Cardiac muscle cell (in vitro differentiated cells and primary cell): ENCODE data around the gene PITPNB. TPM values are rescaled to one million over a fixed set of nuclear protein-coding genes. Genes with fewer than 3 reads are reported as not detected.

ENCODE experiments used
- DNase-seq, 2 donors: peaks; one replicate each; pipeline versions ENCODE4 v3.0.0 to v3.0.0-alpha.2; 2010 to 2017; ENCODE audit warnings: low read depth in 1 of 2, low spot score in 1 of 2
- H3K27ac ChIP-seq: fragments of 200-600 bp; sonication (generic); 2 replicates; pipeline ENCODE4 v1.5.1; 2016
- H3K27me3 ChIP-seq: fragments of 200-600 bp; sonication (generic); 2 replicates; pipeline ENCODE4 v1.6.0; 2016; ENCODE audit warnings: control low read depth
- H3K36me3 ChIP-seq: fragments of 200-600 bp; sonication (generic); 2 replicates; pipeline ENCODE4 v1.5.1; 2016; ENCODE audit warnings: control low read depth
- H3K4me1 ChIP-seq: fragments of 200-600 bp; sonication (generic); 2 replicates; pipeline ENCODE4 v1.8.1; 2017; ENCODE audit warnings: low read depth, mild to moderate bottlenecking, mixed run types
- H3K4me3 ChIP-seq: fragments of 200-600 bp; sonication (generic); 2 replicates; pipeline ENCODE4 v1.5.1; 2016; ENCODE audit warnings: mild to moderate bottlenecking
- H3K9me3 ChIP-seq: fragments of 200-600 bp; sonication (generic); 2 replicates; pipeline ENCODE4 v1.5.1; 2017; ENCODE audit warnings: low read depth, mild to moderate bottlenecking, control low read depth
- CTCF ChIP-seq: IDR thresholded peaks from 2 replicates; pipeline ENCODE4 v1.5.1; 2012; ENCODE audit warnings: low read depth, mild to moderate bottlenecking, low read length
- polyA plus RNA-seq: library from polyadenylated mRNA; unstranded; fragments of >200 nt; fragmentation: Nextera tagmentation; extraction: Ambion mirVana; gene quantifications from 2 replicates; pipeline ENCODE4 v1.2.1, GENCODE V29; 2016
- total RNA-seq: library from RNA; depleted of rRNA; stranded (reverse); fragments of >200 nt; gene quantifications from 2 replicates; pipeline ENCODE4 v1.2.3, GENCODE V29; 2016

The PITPNB gene
- total and polyA plus RNA-seq, 2 experiments from 2014 or later, result 73.2 to 131 TPM

GRCh38 chr22:27879923-27880322, 39.1 kb downstream of the PITPNB start:
- Histone ChIP-seq H3K27me3 (no peaks in the 10 kb centered on the region), H3K36me3 (no peaks in the 10 kb centered on the region), H3K27ac (no peak overlapping the region), H3K4me1 (peaks cover 84% of the 10 kb centered on the region), H3K4me3 (no peak overlapping the region), H3K9me3 (no peaks in the 10 kb centered on the region)
- DNase-seq, result peak; percentile 54 to 68
- TF ChIP-seq CTCF, result peak; percentile 72

GRCh38 chr22:27878541-27878940, 40.5 kb downstream of the PITPNB start:
- H3K36me3 ChIP-seq, result peaks cover 2% of the 10 kb centered on the region
- peaks cover 90% of the 10 kb centered on the region for H3K4me1 ChIP-seq
- DNase-seq, result no peak
- no peak for TF ChIP-seq CTCF
- no peaks in the 10 kb centered on the region for H3K9me3 ChIP-seq
- H3K4me3 ChIP-seq, result no peak overlapping the region
- H3K27ac ChIP-seq, result no peak overlapping the region
- H3K27me3 ChIP-seq, result no peaks in the 10 kb centered on the region

GRCh38 chr22:27877501-27877900, 41.6 kb downstream of the PITPNB start:
- DNase-seq, result no peak
- Histone ChIP-seq H3K27ac (peak overlapping the region; percentile 34), H3K4me1 (peaks cover 82% of the 10 kb centered on the region), H3K27me3 (no peaks in the 10 kb centered on the region), H3K9me3 (no peaks in the 10 kb centered on the region), H3K4me3 (no peak overlapping the region), H3K36me3 (peaks cover 13% of the 10 kb centered on the region)
- no peak for TF ChIP-seq CTCF

- peaks cover 74% of the 10 kb centered on the region for H3K4me1 ChIP-seq
- H3K27ac ChIP-seq, result no peak overlapping the region
Observed at GRCh38 chr22:27876684-27877083, 42.4 kb downstream of the PITPNB start.

GRCh38 chr22:27875951-27876350, 43.1 kb downstream of the PITPNB start:
- no peaks in the 10 kb centered on the region for H3K9me3 ChIP-seq
- no peak overlapping the region for H3K4me3 ChIP-seq
- no peak for TF ChIP-seq CTCF
- H3K4me1 ChIP-seq, result peaks cover 67% of the 10 kb centered on the region
- peaks cover 18% of the 10 kb centered on the region for H3K36me3 ChIP-seq
- H3K27ac ChIP-seq, result no peak overlapping the region
- no peaks in the 10 kb centered on the region for H3K27me3 ChIP-seq
- DNase-seq, result no peak

More at GRCh38 chr22:27876684-27877083, 42.4 kb downstream of the PITPNB start:
- peak in 1 of 2 donors; percentile 47 for DNase-seq
- no peaks in the 10 kb centered on the region for H3K27me3 ChIP-seq
- H3K36me3 ChIP-seq, result peaks cover 14% of the 10 kb centered on the region
- H3K4me3 ChIP-seq, result no peak overlapping the region
- TF ChIP-seq CTCF, result no peak
- H3K9me3 ChIP-seq, result no peaks in the 10 kb centered on the region

- H3K9me3 ChIP-seq, result no peaks in the 10 kb centered on the region
- H3K4me3 ChIP-seq, result no peak overlapping the region
- DNase-seq, result no peak
- H3K36me3 ChIP-seq, result peaks cover 18% of the 10 kb centered on the region
- H3K4me1 ChIP-seq, result peaks cover 64% of the 10 kb centered on the region
- TF ChIP-seq CTCF, result no peak
- no peaks in the 10 kb centered on the region for H3K27me3 ChIP-seq
- H3K27ac ChIP-seq, result peak overlapping the region; percentile 52
Observed at GRCh38 chr22:27874764-27875163, 44.3 kb downstream of the PITPNB start.
